Thyroid gland (tissue), 4 donors: Measurements from ENCODE around the gene KCNQ1OT1. TPM values are rescaled to one million over a fixed set of nuclear protein-coding genes. Genes with fewer than 3 reads are reported as not detected.
A peak's percentile ranks its signal among the peaks of the same experiment; 100 is the strongest.

Experiments used
- DNase-seq, 2 donors: peaks; one replicate each; pipeline ENCODE4 v3.0.0-alpha.2; 2019
- H3K27ac ChIP-seq, 3 donors: fragments of 200-600 bp; sonication (generic); 1 replicate in 2 of 3; 2 replicates in 1 of 3; pipeline ENCODE4 v1.5.1; 2016 to 2019; ENCODE audit warnings: mild to moderate bottlenecking in 1 of 3, moderate library complexity in 1 of 3
- H3K27me3 ChIP-seq: fragments of 200-600 bp; sonication (generic); one replicate; pipeline ENCODE4 v1.5.1; 2019
- H3K36me3 ChIP-seq, 2 donors: fragments of 200-600 bp; sonication (generic); one replicate each; pipeline ENCODE4 v1.5.1; 2016 to 2019
- H3K4me1 ChIP-seq, 2 donors: fragments of 200-600 bp; sonication (generic); one replicate each; pipeline ENCODE4 v1.5.1; 2017 to 2019
- H3K4me3 ChIP-seq, 3 donors: fragments of 200-600 bp; sonication (generic); replicated peaks in 1 of 3; 1 replicate in 2 of 3; 2 replicates in 1 of 3; pipeline ENCODE4 v1.5.1; 2016; ENCODE audit warnings: mild to moderate bottlenecking in 1 of 3
- H3K9me3 ChIP-seq: fragments of 200-600 bp; sonication (generic); one replicate; pipeline ENCODE4 v1.5.1; 2017
- POLR2A ChIP-seq, 2 donors: fragments of 450-650 bp; IDR thresholded peaks; one replicate each; pipeline ENCODE4 v1.6.1; 2017; ENCODE audit warnings: antibody characterized with exemption in 2 of 2, mild to moderate bottlenecking in 2 of 2, moderate library complexity in 1 of 2
- WGBS, 2 donors: methylation state at CpG; one replicate each; pipeline ENCODE4 v1.1.5; 2017; 5-methylcytosine and 5-hydroxymethylcytosine counted together
- intact Hi-C: fragments of 100-400 bp; cut with DNase I; formaldehyde crosslinking; loops from one replicate; pipeline ENCODE4 v1.15.1; 2023
- total RNA-seq, 4 donors: library from RNA; depleted of rRNA; stranded (reverse); fragments of >200 nt; gene quantifications; one replicate each; pipeline ENCODE4 v1.2.3, GENCODE V29; 2016
- TF ChIP-seq, protein P1 (sequence below), 6 experiments: fragments of 200-600 bp in 3 of 6; fragments of 450-650 bp in 3 of 6; sonication (generic) in 3 of 6; IDR thresholded peaks; one replicate each; pipeline ENCODE4 v1.5.1; 2016 to 2019; ENCODE audit warnings: antibody characterized with exemption in 6 of 6, mild to moderate bottlenecking in 2 of 6, inconsistent platforms in 1 of 6, moderate library complexity in 1 of 6

The KCNQ1OT1 gene
- total RNA-seq, 4 donors from 2014 or later, result 2.0 to 4.1 (median 3.2) TPM

DNA sequence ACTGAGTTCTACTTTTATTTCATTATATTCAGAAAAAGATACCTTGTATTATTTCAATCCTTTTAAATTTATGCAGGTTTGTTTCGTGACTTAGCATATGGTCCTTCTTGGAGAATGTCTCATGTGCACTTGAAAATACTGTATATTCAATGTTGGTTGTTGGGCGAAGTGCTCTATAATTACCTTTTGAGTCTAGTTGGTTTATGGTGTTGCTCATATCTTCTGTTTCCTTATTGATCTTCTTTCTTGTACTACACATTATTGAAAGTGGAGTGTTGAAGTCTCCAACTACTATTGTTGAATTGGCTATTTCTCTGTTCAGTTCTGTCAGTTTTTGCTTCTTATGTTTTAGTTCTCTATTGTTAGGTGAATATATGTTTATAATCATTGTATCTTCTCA, 90.4 kb downstream of the KCNQ1OT1 start:
- WGBS, 2 donors, result 91 to 98% methylated on average over 2 of the region's 2 CpGs
- Histone ChIP-seq H3K27me3 (no peaks in the 10 kb centered on the region), H3K27ac (no peak overlapping the region), H3K9me3 (no peaks in the 10 kb centered on the region), H3K4me1 (peaks cover 0 to 6% of the 10 kb centered on the region in 2 donors), H3K36me3 (no peaks in the 10 kb centered on the region), H3K4me3 (no peak overlapping the region)
- TF ChIP-seq, protein P1, sequence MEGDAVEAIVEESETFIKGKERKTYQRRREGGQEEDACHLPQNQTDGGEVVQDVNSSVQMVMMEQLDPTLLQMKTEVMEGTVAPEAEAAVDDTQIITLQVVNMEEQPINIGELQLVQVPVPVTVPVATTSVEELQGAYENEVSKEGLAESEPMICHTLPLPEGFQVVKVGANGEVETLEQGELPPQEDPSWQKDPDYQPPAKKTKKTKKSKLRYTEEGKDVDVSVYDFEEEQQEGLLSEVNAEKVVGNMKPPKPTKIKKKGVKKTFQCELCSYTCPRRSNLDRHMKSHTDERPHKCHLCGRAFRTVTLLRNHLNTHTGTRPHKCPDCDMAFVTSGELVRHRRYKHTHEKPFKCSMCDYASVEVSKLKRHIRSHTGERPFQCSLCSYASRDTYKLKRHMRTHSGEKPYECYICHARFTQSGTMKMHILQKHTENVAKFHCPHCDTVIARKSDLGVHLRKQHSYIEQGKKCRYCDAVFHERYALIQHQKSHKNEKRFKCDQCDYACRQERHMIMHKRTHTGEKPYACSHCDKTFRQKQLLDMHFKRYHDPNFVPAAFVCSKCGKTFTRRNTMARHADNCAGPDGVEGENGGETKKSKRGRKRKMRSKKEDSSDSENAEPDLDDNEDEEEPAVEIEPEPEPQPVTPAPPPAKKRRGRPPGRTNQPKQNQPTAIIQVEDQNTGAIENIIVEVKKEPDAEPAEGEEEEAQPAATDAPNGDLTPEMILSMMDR (IDR thresholded peaks at IDR 0.05), result no peak
- no peak for TF ChIP-seq POLR2A (IDR thresholded peaks at IDR 0.05)
- DNase-seq, result no peak
- intact Hi-C loops, result no loop called here

DNA sequence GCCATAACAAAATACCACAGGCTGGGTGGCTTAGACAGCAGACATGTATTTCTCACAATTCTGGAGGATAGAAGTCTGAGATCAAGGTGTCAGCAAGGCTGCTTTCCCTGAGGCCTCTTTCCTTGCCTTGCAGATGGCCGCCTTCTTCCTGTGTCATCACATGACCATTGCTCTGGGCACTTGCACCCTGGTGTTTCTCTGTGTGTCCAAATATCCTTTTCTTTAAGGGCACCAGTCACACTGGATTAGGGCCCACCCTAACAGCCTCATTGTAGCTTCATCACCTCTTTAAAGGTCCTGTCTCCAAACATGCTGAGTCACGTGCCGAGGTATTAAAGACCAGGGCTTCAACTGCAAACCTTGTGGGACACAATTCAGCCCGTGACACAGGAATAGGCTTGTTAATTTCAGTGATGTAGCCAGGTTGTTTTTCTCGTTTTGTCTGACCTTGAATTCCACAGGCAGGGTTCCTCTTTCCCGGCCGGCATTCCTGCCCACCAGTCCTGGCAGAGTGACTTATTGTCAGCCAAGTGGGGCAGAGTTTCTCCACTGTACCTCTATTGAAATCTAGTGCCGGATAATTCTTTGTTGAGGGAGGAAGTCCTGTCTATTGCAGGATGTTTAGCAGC, 100.1 kb downstream of the KCNQ1OT1 start:
- DNase-seq, result no peak
- Histone ChIP-seq H3K36me3 (no peaks in the 10 kb centered on the region), H3K27ac (peak overlapping the region in 1 of 3 donors; percentile 14), H3K4me1 (no peaks in the 10 kb centered on the region), H3K4me3 (no peak overlapping the region), H3K27me3 (no peaks in the 10 kb centered on the region), H3K9me3 (no peaks in the 10 kb centered on the region)
- intact Hi-C loops, result no loop called here
- 87 to 93% methylated on average over 8 of the region's 8 CpGs for WGBS, 2 donors
- TF ChIP-seq, protein P1 (IDR thresholded peaks at IDR 0.05), result no peak
- TF ChIP-seq POLR2A (IDR thresholded peaks at IDR 0.05), result no peak

DNA sequence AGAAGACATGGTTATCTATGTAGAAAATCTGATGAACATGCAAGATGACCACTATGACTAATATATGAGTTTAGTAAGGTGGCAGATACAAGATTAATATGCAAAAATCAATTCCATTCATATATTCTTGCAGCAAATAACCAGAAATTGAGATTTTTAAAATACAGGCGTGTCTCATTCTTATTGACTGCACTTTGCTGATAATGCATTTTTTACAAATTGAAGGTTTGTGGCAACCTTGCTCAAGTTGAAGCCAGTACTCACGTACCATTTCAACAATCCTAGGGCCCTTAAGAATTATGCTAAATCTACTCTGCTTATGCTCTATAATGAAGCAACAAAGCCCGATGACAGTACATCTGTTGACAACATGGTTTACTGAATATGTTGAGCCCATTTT, 104.6 kb downstream of the KCNQ1OT1 start:
- H3K36me3 ChIP-seq, result peaks cover 0 to 5% of the 10 kb centered on the region in 2 donors
- no peak for DNase-seq
- H3K27ac ChIP-seq, result no peak overlapping the region
- H3K4me3 ChIP-seq, result no peak overlapping the region
- intact Hi-C loops, result no loop called here
- TF ChIP-seq POLR2A (IDR thresholded peaks at IDR 0.05), result no peak
- TF ChIP-seq, protein P1 (IDR thresholded peaks at IDR 0.05), result no peak
- no peaks in the 10 kb centered on the region for H3K27me3 ChIP-seq
- H3K4me1 ChIP-seq, result no peaks in the 10 kb centered on the region
- 95% methylated on average over 3 of the region's 3 CpGs for WGBS, 2 donors
- no peaks in the 10 kb centered on the region for H3K9me3 ChIP-seq

DNA sequence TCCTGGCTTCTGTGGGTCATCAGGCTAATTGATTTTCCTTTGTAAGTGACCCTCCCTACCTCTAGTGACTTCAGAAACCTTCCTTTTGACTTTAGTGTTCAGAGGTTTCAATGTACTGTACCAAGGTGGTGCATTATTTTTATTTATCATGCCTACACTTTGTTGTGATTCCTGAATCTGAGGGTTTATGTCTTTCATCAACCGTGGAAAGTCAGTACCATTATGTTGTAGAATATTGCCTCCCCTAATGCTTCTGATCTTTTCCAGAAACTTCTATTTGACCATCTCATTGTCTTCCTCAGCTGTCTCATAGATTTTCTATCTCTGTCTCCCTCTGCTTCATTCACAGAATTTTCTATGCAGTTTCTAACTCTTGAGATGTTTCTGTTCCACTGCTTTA, 105.5 kb downstream of the KCNQ1OT1 start:
- DNase-seq, result no peak
- H3K27ac ChIP-seq, result no peak overlapping the region
- H3K4me1 ChIP-seq, result no peaks in the 10 kb centered on the region
- no peak for TF ChIP-seq POLR2A (IDR thresholded peaks at IDR 0.05)
- TF ChIP-seq, protein P1 (IDR thresholded peaks at IDR 0.05), result no peak
- no peak overlapping the region for H3K4me3 ChIP-seq
- WGBS, 2 donors, result 92 to 100% methylated on average over 1 of the region's 1 CpG
- intact Hi-C loops, result no loop called here
- H3K9me3 ChIP-seq, result no peaks in the 10 kb centered on the region
- H3K36me3 ChIP-seq, result peaks cover 8 to 9% of the 10 kb centered on the region in 2 donors
- H3K27me3 ChIP-seq, result no peaks in the 10 kb centered on the region

DNA sequence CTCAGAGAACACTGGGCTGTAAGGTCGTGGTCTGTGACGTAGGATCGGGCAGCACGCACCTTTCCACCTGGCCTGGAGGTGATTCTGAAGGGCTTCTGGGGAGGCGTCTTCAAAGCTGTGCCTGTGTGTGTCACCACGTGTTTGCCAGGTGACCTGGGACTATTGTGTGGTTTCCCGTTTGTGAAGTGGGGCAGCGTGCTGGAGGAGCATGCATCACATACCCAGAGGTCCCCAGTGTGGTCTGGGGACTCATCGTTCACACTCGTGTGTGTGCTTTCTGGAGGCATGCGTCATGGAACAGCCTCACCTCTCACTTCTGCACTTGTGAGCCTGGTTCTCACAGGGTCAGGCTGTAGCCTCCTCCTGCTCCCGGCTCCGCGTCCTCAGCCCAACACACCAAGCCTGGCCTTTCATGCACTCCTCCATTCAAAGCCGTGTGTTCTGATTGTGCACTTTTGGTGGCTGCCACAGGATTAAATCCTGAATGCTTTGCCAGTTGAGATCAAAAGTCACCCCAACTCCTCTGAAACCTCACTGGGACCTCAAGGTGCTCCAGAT, 106.3 kb downstream of the KCNQ1OT1 start:
- DNase-seq, result peak in 1 of 2 donors; percentile 1
- Histone ChIP-seq H3K4me3 (no peak overlapping the region), H3K4me1 (no peaks in the 10 kb centered on the region), H3K9me3 (no peaks in the 10 kb centered on the region), H3K27ac (no peak overlapping the region), H3K36me3 (peaks cover 9 to 10% of the 10 kb centered on the region in 2 donors), H3K27me3 (no peaks in the 10 kb centered on the region)
- intact Hi-C loops, result no loop called here
- no peak for TF ChIP-seq POLR2A (IDR thresholded peaks at IDR 0.05)
- TF ChIP-seq, protein P1 (IDR thresholded peaks at IDR 0.05), result no peak
- WGBS, 2 donors, result 90 to 95% methylated on average over 13 to 14 of the region's 15 CpGs
